Measurements from ENCODE around the gene HNRNPAB.

DNA sequence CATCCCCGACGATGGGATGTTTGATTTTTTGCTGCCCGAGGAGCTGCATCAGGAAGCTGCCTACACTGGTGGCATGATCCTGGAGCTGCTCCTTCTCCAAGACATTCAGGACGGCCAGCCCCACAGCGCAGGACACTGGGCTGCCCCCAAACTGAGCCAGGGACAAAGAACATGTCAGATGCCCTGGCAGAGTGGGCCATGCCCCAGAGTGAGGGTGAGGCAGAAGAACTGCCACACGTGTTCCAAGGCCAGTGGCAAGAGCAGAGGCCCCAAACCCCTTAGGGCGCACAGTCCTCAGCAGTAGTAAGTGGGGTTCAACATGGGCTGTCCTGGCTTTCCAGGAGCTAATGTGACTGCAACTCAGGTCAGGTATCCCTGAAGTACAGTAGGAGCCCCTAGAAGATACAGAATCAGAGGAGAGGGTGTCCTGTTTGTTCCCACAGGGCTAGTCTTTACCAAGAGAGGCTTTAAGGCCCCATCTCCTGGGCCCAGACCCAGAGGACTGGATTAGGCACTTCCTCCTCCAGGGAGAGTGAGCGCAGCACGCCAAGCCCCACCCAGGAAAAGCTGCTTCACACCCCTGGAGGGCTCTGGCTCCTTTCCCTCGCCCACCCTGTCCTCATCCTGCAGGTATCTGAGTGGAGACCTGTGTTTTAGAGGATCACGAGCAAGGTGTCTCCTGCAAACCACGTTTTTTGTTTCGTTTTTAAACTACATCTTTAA, 11.1 kb downstream of the HNRNPAB start:
- TF ChIP-seq, protein P1, sequence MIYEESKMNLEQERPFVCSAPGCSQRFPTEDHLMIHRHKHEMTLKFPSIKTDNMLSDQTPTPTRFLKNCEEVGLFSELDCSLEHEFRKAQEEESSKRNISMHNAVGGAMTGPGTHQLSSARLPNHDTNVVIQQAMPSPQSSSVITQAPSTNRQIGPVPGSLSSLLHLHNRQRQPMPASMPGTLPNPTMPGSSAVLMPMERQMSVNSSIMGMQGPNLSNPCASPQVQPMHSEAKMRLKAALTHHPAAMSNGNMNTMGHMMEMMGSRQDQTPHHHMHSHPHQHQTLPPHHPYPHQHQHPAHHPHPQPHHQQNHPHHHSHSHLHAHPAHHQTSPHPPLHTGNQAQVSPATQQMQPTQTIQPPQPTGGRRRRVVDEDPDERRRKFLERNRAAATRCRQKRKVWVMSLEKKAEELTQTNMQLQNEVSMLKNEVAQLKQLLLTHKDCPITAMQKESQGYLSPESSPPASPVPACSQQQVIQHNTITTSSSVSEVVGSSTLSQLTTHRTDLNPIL (CRISPR knock-in tag; IDR thresholded peaks at IDR 0.05; ENCODE audit: low read depth): no peak
- TF ChIP-seq POU6F1 (CRISPR knock-in tag; IDR thresholded peaks at IDR 0.05; ENCODE audit: borderline replicate concordance, low read depth) (no peak), BACH2 (CRISPR knock-in tag; IDR thresholded peaks at IDR 0.05; ENCODE audit: borderline replicate concordance) (no peak), ZFP30 (CRISPR knock-in tag; IDR thresholded peaks at IDR 0.05) (no peak), TOX (CRISPR knock-in tag; IDR thresholded peaks at IDR 0.05; ENCODE audit: borderline replicate concordance) (no peak), ZFP3 (CRISPR knock-in tag; IDR thresholded peaks at IDR 0.05) (no peak), RARB (CRISPR knock-in tag; IDR thresholded peaks at IDR 0.05) (no peak)
